BJ (cell line): ENCODE measurements around the gene NPFFR1. TPM values are rescaled to one million over a fixed set of nuclear protein-coding genes. Genes with fewer than 3 reads are reported as not detected.

Experiments used
- CTCF ChIA-PET: fragments of 350-600 bp; formaldehyde crosslinking; extraction: SDS; loops from one replicate; lab custom pipeline; 2021; ENCODE audit warnings: antibody characterized with exemption, inconsistent platforms; lab: Yijun Ruan, JAX
- POLR2A ChIA-PET: fragments of 300-600 bp; sonication (Branson Sonifier 250); formaldehyde crosslinking; extraction: SDS; loops from one replicate; lab custom pipeline; 2021; ENCODE audit warnings: antibody characterized with exemption; lab: Charles Lee
- DNase-seq: peaks from one replicate; pipeline ENCODE4 v3.0.0-alpha.2; 2011; ENCODE audit warnings: low read depth
- H3K27me3 ChIP-seq: 2 replicates; pipeline ENCODE4 v1.6.0; 2011; ENCODE audit warnings: low read length; ENCODE audit not compliant: control insufficient read depth, insufficient read depth
- H3K36me3 ChIP-seq: 2 replicates; pipeline ENCODE4 v1.5.1; 2011; ENCODE audit warnings: low read length; ENCODE audit not compliant: control insufficient read depth, insufficient read depth
- H3K4me3 ChIP-seq: 2 replicates; pipeline ENCODE4 v1.5.1; 2011; ENCODE audit warnings: low read depth, mild to moderate bottlenecking, control low read depth, low read length
- CTCF ChIP-seq: IDR thresholded peaks from 2 replicates; pipeline ENCODE4 v1.5.1; 2011; ENCODE audit warnings: low read depth, mild to moderate bottlenecking, control low read depth, inconsistent platforms, low read length, moderate library complexity; ENCODE audit not compliant: insufficient read depth
- polyA plus RNA-seq: library from polyadenylated mRNA; depleted of rRNA; stranded (reverse); fragments of >200 nt; gene quantifications from 2 replicates; pipeline ENCODE4 v1.2.3, GENCODE V29; 2011; rRNA removed
- small RNA-seq: library from RNA; depleted of rRNA; stranded (forward); fragments of <200 nt; gene quantifications from one replicate; pipeline ENCODE3, GENCODE V24; 2012; ENCODE audit warnings: low replicate concordance, low read depth; ENCODE audit not compliant: insufficient read length

The NPFFR1 gene
- polyA plus RNA-seq, 1 experiment, result not detected

- H3K36me3 ChIP-seq, result peaks cover 6% of the 10 kb centered on the region
- no peak for DNase-seq
- ChIA-PET CTCF (no interaction called here), POLR2A (no interaction called here)
- TF ChIP-seq CTCF, result no peak
- H3K4me3 ChIP-seq, result no peak overlapping the region
- no peaks in the 10 kb centered on the region for H3K27me3 ChIP-seq
These were observed 82.7 kb downstream of the NPFFR1 start for GRCh38 chr10:70201105-70201504.

GRCh38 chr10:70198696-70199466 lies 84.9 kb downstream of the NPFFR1 start:
- H3K27me3 ChIP-seq, result no peaks in the 10 kb centered on the region
- no peak for TF ChIP-seq CTCF
- ChIA-PET POLR2A (no interaction called here), CTCF (interaction anchor here (0.5 to 1.9 kb wide), 3 partner anchors 54 to 1765 kb away, joined by 3 to 10 read pairs (median 4); no protein-coding TSS in a partner anchor)
- H3K4me3 ChIP-seq, result no peak overlapping the region
- peaks cover 4% of the 10 kb centered on the region for H3K36me3 ChIP-seq
- no peak for DNase-seq

Small RNA genes lying within 50 kb of the gene (small RNA-seq; reads per million reads assigned to genes)
- not detected for gene RPS25P9

Other genes with a start within 250 kb of the NPFFR1 start
- 2.7 TPM in 2 replicates for gene MACROH2A2, start 231.2 kb downstream of the NPFFR1 start, polyA plus RNA-seq
- 13.9 and 18.4 TPM in 2 replicates for gene AIFM2, start 151.2 kb downstream of the NPFFR1 start, polyA plus RNA-seq
- 2.7 and 5.3 TPM in 2 replicates for gene TYSND1, start 137.3 kb downstream of the NPFFR1 start, polyA plus RNA-seq
- gene SAR1A, start 113.5 kb downstream of the NPFFR1 start, polyA plus RNA-seq, result 55.0 and 128 TPM in 2 replicates
- 49.8 and 110 TPM in 2 replicates for gene PPA1, start 50.6 kb downstream of the NPFFR1 start, polyA plus RNA-seq
- 2.9 and 6.7 TPM in 2 replicates for gene LRRC20, start 98.6 kb upstream of the NPFFR1 start, polyA plus RNA-seq
- gene EIF4EBP2, start 120.1 kb upstream of the NPFFR1 start, polyA plus RNA-seq, result 13.4 and 21.9 TPM in 2 replicates
- not detected in 2 replicates for gene NODAL, start 157.7 kb upstream of the NPFFR1 start, polyA plus RNA-seq
- 0.01 and 0.10 TPM in 2 replicates for gene PALD1, start 194.8 kb upstream of the NPFFR1 start, polyA plus RNA-seq